GM20000 (cell line): ENCODE measurements around the gene NDUFAB1.
"Not testable (repeated sequence)": the region's sequence is repeated elsewhere in the genome, so short reads cannot be mapped to it uniquely, and the experiment has no call there.

ENCODE experiments used
- DNase-seq: peaks from one replicate; pipeline ENCODE4 v3.0.0; 2012; ENCODE audit warnings: low spot score
- TF ChIP-seq, protein P1 (sequence below): IDR thresholded peaks from 2 replicates; pipeline ENCODE4 v1.5.1; 2012; ENCODE audit warnings: mild to moderate bottlenecking, control low read depth; ENCODE audit errors: extremely low read depth, missing control alignments

NDUFAB1 gene

DNA sequence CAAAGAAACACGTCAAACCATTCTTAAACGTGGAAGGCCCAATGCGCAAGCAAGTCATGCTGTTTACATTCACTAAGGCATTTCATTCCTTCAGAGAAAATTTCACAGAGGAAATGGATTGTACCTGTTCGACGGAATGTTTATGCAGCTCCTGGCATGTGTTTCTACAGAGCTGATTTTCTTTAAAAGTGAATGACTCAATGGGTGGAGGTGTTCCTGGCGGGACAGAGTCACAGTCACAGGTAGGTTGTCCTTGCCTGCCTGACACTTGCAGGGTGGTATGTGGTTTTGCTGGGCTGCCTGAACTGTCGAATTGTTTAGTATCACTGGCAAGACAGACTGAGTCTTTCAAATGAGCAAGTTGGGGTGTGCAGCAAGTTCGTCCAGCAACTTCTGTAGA is 33.4 kb upstream of the NDUFAB1 start:
- TF ChIP-seq, protein P1, sequence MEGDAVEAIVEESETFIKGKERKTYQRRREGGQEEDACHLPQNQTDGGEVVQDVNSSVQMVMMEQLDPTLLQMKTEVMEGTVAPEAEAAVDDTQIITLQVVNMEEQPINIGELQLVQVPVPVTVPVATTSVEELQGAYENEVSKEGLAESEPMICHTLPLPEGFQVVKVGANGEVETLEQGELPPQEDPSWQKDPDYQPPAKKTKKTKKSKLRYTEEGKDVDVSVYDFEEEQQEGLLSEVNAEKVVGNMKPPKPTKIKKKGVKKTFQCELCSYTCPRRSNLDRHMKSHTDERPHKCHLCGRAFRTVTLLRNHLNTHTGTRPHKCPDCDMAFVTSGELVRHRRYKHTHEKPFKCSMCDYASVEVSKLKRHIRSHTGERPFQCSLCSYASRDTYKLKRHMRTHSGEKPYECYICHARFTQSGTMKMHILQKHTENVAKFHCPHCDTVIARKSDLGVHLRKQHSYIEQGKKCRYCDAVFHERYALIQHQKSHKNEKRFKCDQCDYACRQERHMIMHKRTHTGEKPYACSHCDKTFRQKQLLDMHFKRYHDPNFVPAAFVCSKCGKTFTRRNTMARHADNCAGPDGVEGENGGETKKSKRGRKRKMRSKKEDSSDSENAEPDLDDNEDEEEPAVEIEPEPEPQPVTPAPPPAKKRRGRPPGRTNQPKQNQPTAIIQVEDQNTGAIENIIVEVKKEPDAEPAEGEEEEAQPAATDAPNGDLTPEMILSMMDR, result no peak
- DNase-seq, result no peak

DNA sequence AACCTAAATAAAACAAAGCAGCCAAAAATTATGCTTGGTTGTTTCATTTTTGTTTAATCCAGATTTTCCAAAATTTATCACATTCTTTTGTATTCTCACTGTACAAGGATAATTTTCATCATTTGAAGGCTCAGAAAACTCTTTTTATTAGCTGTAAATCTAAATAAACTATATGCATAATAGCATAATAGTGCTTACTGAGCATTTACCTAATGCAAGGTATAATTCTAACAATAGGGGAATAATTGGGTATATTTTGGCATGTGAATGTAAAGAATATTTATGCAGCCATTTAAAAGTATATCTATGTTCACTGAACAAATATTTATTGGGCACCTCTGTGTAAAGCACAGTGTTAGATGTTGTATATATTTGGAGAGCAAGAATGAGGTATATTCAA is 28.0 kb upstream of the NDUFAB1 start:
- TF ChIP-seq, protein P1, result no peak
- DNase-seq, result no peak

GRCh38 chr16:23615805-23616204 is 19.7 kb upstream of the NDUFAB1 start:
- TF ChIP-seq, protein P1, result no peak
- DNase-seq, result no peak

- TF ChIP-seq, protein P1, result no peak
- no peak for DNase-seq
Observed at GRCh38 chr16:23611936-23612335, 15.8 kb upstream of the NDUFAB1 start.

- DNase-seq, result not testable (repeated sequence)
Observed at GRCh38 chr16:23610905-23611304, 14.8 kb upstream of the NDUFAB1 start.

DNA sequence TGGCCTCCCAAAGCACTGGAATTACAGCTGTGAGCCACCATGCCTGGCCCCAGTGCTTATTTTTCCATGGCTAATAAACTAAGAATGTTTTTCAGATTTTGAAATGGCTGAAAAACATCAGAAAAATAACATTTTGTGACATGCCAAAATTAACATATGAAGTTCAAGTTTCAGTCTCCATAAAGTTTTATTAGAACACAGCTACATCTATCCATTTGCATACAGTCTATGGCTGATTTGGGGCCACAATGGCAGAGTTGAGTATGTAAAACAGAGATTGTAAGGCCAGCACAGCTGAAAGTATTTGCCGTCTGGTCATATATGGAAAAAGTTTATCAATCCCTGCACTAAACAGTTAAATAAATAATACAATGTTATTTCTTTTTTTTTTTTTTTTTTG is 13.8 kb upstream of the NDUFAB1 start:
- DNase-seq, result no peak
- TF ChIP-seq, protein P1, result no peak

GRCh38 chr16:23608194-23608593 is 12.1 kb upstream of the NDUFAB1 start:
- no peak for DNase-seq
- TF ChIP-seq, protein P1, result no peak

- no peak for DNase-seq
- TF ChIP-seq, protein P1, result no peak
Observed at GRCh38 chr16:23607726-23608125, 11.6 kb upstream of the NDUFAB1 start.
